IPS-18c (cell line): ENCODE results near the gene AAR2.

Source experiments
- H3K4me3 ChIP-seq: 2 replicates; pipeline ENCODE4 v1.7.0; 2013; ENCODE audit warnings: low read depth, mild to moderate bottlenecking, low read length, moderate library complexity; ENCODE audit not compliant: insufficient read depth
- H3K9me3 ChIP-seq: one replicate; pipeline ENCODE4 v1.6.1; 2013; ENCODE audit warnings: mild to moderate bottlenecking, low read length, moderate library complexity; ENCODE audit not compliant: control insufficient read depth, insufficient read depth

The AAR2 gene

DNA sequence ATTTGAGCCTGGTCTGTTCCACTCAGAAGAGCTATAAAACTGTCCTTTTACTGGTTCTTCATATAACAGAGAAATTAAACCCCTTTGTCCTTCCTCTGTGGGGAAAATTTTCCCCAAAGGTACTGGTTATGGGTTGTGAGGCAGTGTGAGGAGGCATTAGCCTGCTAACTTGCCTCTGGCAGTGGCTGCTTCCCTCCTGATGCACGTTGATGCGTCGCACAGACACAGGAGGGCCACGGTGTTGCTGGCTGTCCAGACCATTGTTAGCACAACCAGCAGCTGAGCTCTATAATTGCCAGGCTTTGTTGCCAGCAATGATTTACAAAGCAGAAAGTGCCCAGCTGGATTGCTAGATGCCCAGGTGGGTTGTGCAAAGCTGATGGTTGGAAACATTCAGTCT is 10.1 kb downstream of the AAR2 start:
- Histone ChIP-seq H3K9me3 (no peaks in the 10 kb centered on the region), H3K4me3 (no peak overlapping the region)

DNA sequence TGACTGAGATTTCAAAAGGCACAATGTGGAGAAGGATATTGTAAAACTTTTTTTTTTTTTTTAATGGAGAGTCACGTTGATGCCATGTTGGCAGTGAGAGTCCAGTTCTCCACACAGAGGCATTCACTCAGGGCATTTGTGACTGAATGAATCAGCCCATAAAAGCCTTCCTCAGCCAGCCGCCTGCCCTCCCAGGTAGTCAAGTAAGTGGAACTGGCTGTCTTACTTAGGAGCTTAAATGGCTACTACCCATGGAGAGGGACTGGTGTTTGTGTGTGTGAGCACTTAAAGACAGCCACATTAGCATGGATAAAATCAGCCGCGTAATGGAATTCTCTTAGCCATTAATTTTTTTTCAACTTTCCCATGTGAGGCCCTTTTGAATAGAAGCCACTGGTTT is 12.6 kb downstream of the AAR2 start:
- Histone ChIP-seq H3K4me3 (no peak overlapping the region), H3K9me3 (no peaks in the 10 kb centered on the region)

DNA sequence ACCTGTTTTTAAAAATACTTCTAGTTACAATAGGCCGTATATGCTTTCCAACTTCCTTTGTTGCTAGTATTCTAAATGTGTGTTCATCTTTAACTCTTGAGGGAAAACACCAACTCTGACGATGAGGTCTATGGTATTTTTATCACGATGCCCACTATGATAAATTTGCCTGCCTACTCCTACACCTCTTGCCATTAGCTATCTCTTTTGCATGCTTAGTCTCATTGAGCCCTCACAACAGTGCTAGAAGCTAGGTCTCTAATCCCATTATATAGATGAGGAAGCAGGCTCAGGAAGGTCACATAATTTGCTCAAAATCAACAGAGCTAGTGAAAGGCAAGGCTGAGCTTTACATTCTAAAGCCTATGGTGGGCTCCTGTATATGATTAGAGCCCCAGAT is 13.2 kb downstream of the AAR2 start:
- Histone ChIP-seq H3K4me3 (no peak overlapping the region), H3K9me3 (no peaks in the 10 kb centered on the region)

- H3K4me3 ChIP-seq, result no peak overlapping the region
- H3K9me3 ChIP-seq, result no peaks in the 10 kb centered on the region
Measured at GRCh38 chr20:36251426-36251825, 15.1 kb downstream of the AAR2 start.

DNA sequence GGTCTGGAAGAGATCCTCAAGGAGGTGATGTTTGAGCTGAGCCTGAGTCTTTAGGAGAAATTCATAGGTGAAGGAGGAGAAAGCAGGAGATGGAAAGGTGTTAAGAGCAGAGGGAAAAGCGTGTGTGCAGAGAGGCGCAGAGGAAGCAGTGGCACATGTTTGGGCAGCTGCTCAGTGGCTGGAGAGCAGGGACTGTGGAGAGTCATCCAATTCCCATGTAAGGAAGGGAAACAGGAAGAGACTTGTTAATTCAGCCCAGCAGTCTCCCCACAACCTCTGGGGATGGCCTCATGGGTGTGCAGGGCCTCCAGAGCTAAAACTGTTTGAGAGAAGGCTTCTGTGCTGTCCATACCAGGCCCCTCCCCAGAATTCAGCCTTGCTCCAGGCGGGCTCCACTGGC is 16.2 kb downstream of the AAR2 start:
- H3K4me3 ChIP-seq, result no peak overlapping the region
- peaks cover under 1% of the 10 kb centered on the region for H3K9me3 ChIP-seq

GRCh38 chr20:36253036-36253435 is 16.8 kb downstream of the AAR2 start:
- peaks cover 4% of the 10 kb centered on the region for H3K9me3 ChIP-seq
- H3K4me3 ChIP-seq, result no peak overlapping the region

DNA sequence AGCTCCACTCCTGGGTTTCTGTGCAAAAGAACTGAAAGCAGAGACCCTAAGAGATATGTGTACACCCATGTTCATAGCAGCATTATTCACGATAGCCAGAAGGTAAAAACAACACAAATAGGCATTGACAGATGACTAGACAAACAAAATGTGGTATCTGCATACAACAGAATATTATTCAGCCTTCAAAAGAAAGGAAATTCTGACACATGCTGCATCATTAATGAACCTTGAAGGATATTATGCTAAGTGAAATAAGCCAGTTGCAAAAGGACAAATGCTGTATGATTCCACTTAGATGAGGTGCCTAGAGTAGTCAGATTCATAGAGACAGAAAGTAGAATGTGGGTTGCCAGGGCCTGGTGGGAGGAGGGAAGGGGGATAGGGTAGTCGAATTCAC is 17.8 kb downstream of the AAR2 start:
- peaks cover 4% of the 10 kb centered on the region for H3K9me3 ChIP-seq
- H3K4me3 ChIP-seq, result no peak overlapping the region

GRCh38 chr20:36255445-36255844 is 19.2 kb downstream of the AAR2 start:
- no peak overlapping the region for H3K4me3 ChIP-seq
- H3K9me3 ChIP-seq, result peaks cover 4% of the 10 kb centered on the region

GRCh38 chr20:36259177-36260061 is 23.1 kb downstream of the AAR2 start:
- Histone ChIP-seq H3K9me3 (peaks cover 4% of the 10 kb centered on the region), H3K4me3 (no peak overlapping the region)

- peaks cover 4% of the 10 kb centered on the region for H3K9me3 ChIP-seq
- no peak overlapping the region for H3K4me3 ChIP-seq
Measured at GRCh38 chr20:36260316-36260715, 24.0 kb downstream of the AAR2 start.

DNA sequence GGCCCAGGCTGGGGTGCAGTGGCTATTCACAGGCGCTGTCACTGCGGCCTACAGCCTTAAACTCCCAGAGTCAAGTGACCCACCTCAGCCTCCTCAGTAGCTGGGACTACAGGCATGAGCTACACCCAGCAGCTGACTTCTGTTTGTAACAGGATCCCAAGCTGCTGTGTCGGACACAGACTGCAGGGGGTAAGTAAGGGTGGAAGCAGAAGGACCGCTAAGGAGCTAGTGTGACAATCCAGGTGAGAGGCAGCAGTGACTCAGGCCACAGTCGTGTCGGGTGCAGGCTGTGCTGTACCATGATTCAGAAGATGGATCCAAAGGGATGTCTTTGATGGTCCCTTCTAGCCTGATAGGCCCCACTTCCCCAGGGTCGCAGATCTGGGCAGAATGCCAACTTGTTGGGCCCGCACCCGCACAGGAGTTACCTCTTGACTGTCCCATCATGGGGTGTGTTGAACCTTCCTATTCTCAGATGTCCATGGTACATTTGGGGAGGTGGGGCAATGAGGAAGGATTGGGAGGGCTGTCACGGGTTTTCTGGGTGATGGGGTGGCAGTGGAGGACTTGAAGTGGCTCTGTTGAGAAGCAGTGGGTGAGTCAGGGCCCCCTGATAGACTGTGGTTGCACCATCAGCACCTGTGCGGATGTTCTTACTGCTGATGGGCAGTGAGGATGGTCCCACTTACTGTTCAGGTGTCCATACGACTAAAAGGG is 25.3 kb downstream of the AAR2 start:
- peaks cover 4% of the 10 kb centered on the region for H3K9me3 ChIP-seq
- no peak overlapping the region for H3K4me3 ChIP-seq

DNA sequence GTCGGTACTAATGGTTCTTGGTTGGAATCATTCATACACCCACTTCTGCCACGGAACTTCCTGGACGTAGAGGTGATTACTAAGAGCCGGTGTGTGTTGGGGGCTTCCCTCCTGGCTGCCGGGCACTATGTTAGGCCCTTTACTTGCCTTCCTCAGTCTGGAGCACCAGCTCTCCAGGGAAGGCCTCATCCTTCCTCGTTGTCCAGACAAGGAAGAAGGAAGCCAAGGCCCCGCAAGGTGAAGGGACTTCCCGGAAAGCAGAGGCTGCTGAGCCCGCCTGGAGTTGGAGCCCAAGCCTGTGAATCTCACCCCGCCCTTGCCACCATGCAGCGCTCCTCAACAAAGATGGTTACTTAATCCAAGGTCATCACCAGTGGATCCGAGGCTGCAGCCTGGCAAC is 26.2 kb downstream of the AAR2 start:
- Histone ChIP-seq H3K4me3 (no peak overlapping the region), H3K9me3 (peaks cover 4% of the 10 kb centered on the region)

DNA sequence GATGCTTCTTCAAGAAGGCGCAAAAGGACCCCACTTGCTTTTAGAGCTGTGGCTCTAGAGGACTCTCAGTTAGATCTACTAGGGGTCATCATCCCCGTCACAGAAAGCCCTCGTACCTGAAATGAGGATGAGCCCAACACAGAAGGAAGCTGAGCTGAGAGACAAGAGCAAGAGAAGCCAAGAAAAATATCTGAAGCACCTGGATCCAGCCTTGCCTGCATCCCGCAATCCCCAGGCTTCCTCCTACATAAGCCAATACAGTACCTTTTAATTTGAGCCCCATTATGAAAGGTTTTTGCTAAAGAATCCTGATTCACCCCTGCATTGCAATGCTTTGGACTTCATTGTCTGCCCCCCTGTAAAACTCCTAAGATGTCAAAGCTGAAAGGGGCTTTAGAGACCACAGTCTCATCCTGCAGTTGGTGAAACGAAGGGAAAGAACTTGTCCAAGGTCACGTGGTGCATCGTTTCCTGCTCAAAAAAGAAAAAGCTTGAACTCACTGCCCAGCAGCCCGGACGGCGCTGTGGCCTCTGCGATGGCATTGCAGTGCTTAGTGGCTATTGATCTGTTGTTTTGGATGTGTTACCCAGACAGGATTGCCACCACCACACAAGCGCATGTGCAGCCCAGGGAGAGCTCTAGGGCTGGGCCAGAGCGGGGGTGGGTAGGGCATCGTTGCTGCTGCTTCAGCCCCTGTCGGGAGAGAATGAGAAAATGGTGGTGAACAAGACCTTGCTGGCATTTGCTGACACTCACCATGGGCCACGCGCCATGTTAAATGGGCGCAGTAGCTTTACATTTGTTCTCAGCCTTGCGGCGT is 28.4 kb downstream of the AAR2 start:
- Histone ChIP-seq H3K9me3 (no peaks in the 10 kb centered on the region), H3K4me3 (no peak overlapping the region)

DNA sequence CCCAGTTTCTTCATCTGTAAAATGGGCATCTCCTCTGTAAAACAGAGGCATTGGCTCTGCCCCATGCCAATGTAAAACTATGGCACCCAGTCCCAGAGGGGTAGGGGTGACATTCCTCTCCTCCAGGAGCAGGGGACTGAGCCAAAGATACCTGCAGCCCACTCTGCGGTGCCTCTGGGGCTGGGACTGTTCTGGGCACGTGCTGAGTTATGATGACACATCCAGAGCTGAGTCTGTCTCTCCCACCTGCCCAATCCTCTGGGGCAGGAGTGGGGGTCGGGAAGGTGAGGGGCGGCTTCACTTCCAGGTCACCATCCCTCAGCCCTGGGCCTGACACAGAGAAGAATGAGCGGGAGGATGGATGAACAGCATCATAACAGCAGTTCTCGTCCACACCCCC is 29.9 kb downstream of the AAR2 start:
- H3K9me3 ChIP-seq, result no peaks in the 10 kb centered on the region
- H3K4me3 ChIP-seq, result no peak overlapping the region

DNA sequence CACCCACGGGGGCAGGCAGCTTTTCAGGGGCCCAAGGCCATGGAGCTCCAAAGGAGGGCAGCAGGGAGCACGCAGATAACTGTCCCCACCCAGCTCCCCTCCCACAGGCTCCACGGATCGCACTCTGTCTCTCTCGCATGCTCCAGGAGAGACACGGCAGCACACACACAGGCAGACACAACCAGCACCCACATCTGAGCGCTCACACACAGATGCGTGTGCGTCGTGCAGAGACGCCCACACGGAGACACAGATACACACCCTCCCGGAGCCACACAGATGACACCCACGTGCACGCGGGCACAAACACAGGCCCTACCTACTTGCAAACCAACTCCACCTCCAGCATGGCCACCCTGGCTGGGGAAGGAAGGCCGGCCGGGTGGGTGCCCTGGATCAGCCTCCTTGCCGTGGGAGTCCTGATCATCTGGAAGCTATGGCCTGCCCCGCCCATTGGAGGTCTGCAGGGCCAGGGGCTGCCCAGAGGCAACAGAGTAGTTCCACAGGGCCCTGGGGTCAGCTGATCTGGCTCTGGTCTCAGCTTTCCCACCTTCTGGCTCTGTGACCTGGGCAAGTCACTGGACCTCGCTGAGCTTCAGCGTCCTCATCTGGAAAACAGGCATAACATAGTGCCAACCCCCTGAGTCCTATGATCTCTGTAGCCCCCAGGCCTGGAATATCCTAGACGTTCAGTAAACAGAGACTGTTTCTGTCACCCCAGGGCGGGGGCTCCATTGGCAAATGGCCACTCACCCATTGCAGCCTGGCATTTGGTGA is 31.5 kb downstream of the AAR2 start:
- Histone ChIP-seq H3K9me3 (no peaks in the 10 kb centered on the region), H3K4me3 (no peak overlapping the region)

DNA sequence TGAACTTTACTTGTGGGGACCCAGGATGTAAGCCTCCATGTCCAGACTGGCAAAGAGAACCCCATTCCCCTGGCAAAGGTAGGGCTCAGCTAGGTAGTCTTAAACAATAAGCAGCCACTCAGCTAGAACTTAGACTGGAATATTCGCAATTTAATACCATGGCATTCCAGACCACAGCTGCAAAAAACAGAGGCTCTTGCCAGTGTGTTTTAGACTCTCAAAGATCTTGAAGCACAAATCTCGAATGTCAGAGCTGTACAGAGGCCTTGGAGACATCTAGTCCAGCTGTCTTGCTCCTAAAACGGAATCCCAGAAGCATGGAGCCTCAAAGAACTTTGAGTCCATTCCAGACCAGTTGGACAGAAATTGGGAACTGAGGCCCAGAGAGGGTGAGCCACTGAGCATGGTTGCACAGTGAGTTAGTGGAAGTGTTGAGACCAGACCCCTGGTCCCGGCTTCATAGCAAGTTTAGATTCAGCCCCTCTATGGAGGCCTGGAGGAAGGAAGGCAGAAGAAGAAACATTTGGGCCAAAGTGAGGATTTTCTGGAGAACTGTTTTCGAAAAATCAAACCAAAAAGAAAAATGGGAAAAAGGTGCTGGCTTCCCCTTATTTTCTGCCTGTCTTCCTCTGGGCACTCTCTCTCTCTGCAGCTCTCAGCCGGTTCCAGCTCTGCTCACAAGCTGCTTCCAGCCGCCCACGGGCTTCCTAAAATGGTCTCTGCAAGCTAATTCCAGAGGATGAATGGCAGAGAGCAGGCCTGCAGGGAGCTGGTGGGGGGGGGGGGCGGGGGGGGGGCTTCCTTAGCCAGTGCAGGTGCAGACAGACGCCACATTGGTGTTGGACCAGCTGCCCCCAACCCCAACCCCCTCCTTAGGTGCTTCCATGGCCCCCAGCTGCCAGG is 32.4 kb downstream of the AAR2 start:
- Histone ChIP-seq H3K4me3 (no peak overlapping the region), H3K9me3 (no peaks in the 10 kb centered on the region)
